H9 (cell line): ENCODE measurements around the gene PXT1. TPM values are rescaled to one million over a fixed set of nuclear protein-coding genes. Genes with fewer than 3 reads are reported as not detected.

Source experiments
- DNase-seq: peaks from one replicate; pipeline ENCODE4 v3.0.0-alpha.2; 2017
- H2AFZ ChIP-seq: one replicate; pipeline ENCODE4 v1.6.1; 2013; ENCODE audit warnings: mild to moderate bottlenecking, low read length, control low read depth, moderate library complexity
- H2AK5ac ChIP-seq: 2 replicates; pipeline ENCODE4 v1.6.1; 2013; ENCODE audit warnings: low read length, control low read depth, mixed read lengths; ENCODE audit not compliant: insufficient read length
- H2BK120ac ChIP-seq: one replicate; pipeline ENCODE4 v1.6.1; 2013; ENCODE audit warnings: low read depth, mild to moderate bottlenecking, low read length, control low read depth, inconsistent platforms; ENCODE audit not compliant: poor library complexity, severe bottlenecking
- H2BK12ac ChIP-seq: 2 replicates; pipeline ENCODE4 v1.6.1; 2013; ENCODE audit warnings: low read length, control low read depth, mixed read lengths, low read depth; ENCODE audit not compliant: insufficient read length
- H2BK15ac ChIP-seq: 2 replicates; pipeline ENCODE4 v1.6.1; 2013; ENCODE audit warnings: low read depth, low read length, control low read depth
- H2BK20ac ChIP-seq: one replicate; pipeline ENCODE4 v1.6.1; 2013; ENCODE audit warnings: low read depth, mild to moderate bottlenecking, low read length, control low read depth, inconsistent platforms; ENCODE audit not compliant: poor library complexity, severe bottlenecking
- H2BK5ac ChIP-seq: 2 replicates; pipeline ENCODE4 v1.6.1; 2013; ENCODE audit warnings: low read length, control low read depth, mixed read lengths; ENCODE audit not compliant: insufficient read length
- H3K14ac ChIP-seq: 2 replicates; pipeline ENCODE4 v1.6.1; 2013; ENCODE audit warnings: low read length, control low read depth; ENCODE audit not compliant: insufficient read depth
- H3K18ac ChIP-seq: 2 replicates; pipeline ENCODE4 v1.6.1; 2013; ENCODE audit warnings: low read depth, mild to moderate bottlenecking, mixed read lengths, low read length, control low read depth; ENCODE audit not compliant: insufficient read length
- H3K23ac ChIP-seq: 2 replicates; pipeline ENCODE4 v1.6.1; 2013; ENCODE audit warnings: low read length, control low read depth, mixed read lengths, low read depth; ENCODE audit not compliant: insufficient read length
- H3K23me2 ChIP-seq: 2 replicates; pipeline ENCODE4 v1.6.1; 2013; ENCODE audit warnings: low read depth, mild to moderate bottlenecking, mixed read lengths, low read length, control low read depth; ENCODE audit not compliant: insufficient read length, poor library complexity, severe bottlenecking
- H3K27ac ChIP-seq: 2 replicates; pipeline ENCODE4 v1.5.1; 2013; ENCODE audit warnings: low read length, control low read depth, mixed read lengths, low read depth; ENCODE audit not compliant: insufficient read length
- H3K27me3 ChIP-seq: 2 replicates; pipeline ENCODE4 v1.6.1; 2013; ENCODE audit warnings: low read length, control low read depth, inconsistent platforms; ENCODE audit not compliant: insufficient read depth
- H3K4ac ChIP-seq: 2 replicates; pipeline ENCODE4 v1.6.1; 2013; ENCODE audit warnings: low read depth, mild to moderate bottlenecking, control low read depth, inconsistent platforms, low read length, moderate library complexity
- H3K4me1 ChIP-seq: 2 replicates; pipeline ENCODE4 v1.6.1; 2013; ENCODE audit warnings: low read length, control low read depth, inconsistent platforms; ENCODE audit not compliant: insufficient read depth
- H3K4me2 ChIP-seq: 2 replicates; pipeline ENCODE4 v1.6.1; 2013; ENCODE audit warnings: low read length, control low read depth, mixed read lengths; ENCODE audit not compliant: insufficient read length, insufficient read depth
- H3K56ac ChIP-seq: 2 replicates; pipeline ENCODE4 v1.6.1; 2013; ENCODE audit warnings: low read depth, mild to moderate bottlenecking, mixed read lengths, low read length, control low read depth; ENCODE audit not compliant: insufficient read length
- H3K79me1 ChIP-seq: 2 replicates; pipeline ENCODE4 v1.6.1; 2013; ENCODE audit warnings: low read depth, mild to moderate bottlenecking, moderate library complexity, low read length, control low read depth, inconsistent platforms; ENCODE audit not compliant: insufficient read depth, poor library complexity, severe bottlenecking
- H3K79me2 ChIP-seq: 2 replicates; pipeline ENCODE4 v1.6.1; 2013; ENCODE audit warnings: low read length, control low read depth, inconsistent platforms; ENCODE audit not compliant: insufficient read depth
- H3K9ac ChIP-seq: 2 replicates; pipeline ENCODE4 v1.6.1; 2013; ENCODE audit warnings: low read length, control low read depth, mixed read lengths; ENCODE audit not compliant: insufficient read length; ENCODE audit errors: extremely low read depth
- H3K9me3 ChIP-seq: one replicate; pipeline ENCODE4 v1.6.1; 2013; ENCODE audit warnings: low read depth, low read length, inconsistent platforms; ENCODE audit not compliant: control insufficient read depth
- H3T11ph ChIP-seq: one replicate; pipeline ENCODE4 v1.6.1; 2013; ENCODE audit warnings: mild to moderate bottlenecking, low read length, control low read depth, inconsistent platforms
- H4K20me1 ChIP-seq: one replicate; pipeline ENCODE4 v1.6.1; 2013; ENCODE audit not compliant: control insufficient read depth, insufficient read length, insufficient read depth
- H4K5ac ChIP-seq: 2 replicates; pipeline ENCODE4 v1.6.1; 2013; ENCODE audit warnings: low read depth, mild to moderate bottlenecking, mixed read lengths, low read length, control low read depth; ENCODE audit not compliant: insufficient read length
- H4K8ac ChIP-seq: replicated peaks from 2 replicates; pipeline ENCODE4 v1.6.1; 2013; ENCODE audit warnings: low read length, control low read depth, mixed read lengths, low read depth; ENCODE audit not compliant: insufficient read length
- H4K91ac ChIP-seq: 2 replicates; pipeline ENCODE4 v1.6.1; 2013; ENCODE audit warnings: low read depth, mild to moderate bottlenecking, moderate library complexity, mixed read lengths, low read length, control low read depth; ENCODE audit not compliant: insufficient read length
- H3K27ac Mint-ChIP-seq, 3 experiments: 2 replicates in 2 of 3; 3 replicates in 1 of 3; pipeline ENCODE4 v1.8.0; 2020 to 2021; ENCODE audit warnings: mixed read lengths in 3 of 3, mild to moderate bottlenecking in 1 of 3, moderate library complexity in 1 of 3
- H3K27me3 Mint-ChIP-seq: 2 replicates; pipeline ENCODE4 v1.8.0; 2021; ENCODE audit warnings: low read depth, mild to moderate bottlenecking, moderate library complexity, mixed read lengths
- H3K36me3 Mint-ChIP-seq, 3 experiments: 2 replicates in 2 of 3; 3 replicates in 1 of 3; pipeline ENCODE4 v1.8.0; 2020 to 2021; ENCODE audit warnings: low read depth in 3 of 3, mixed read lengths in 3 of 3; ENCODE audit not compliant: insufficient read depth in 1 of 3
- H3K4me1 Mint-ChIP-seq, 2 experiments: 2 replicates each; pipeline ENCODE4 v1.8.0; 2020; ENCODE audit warnings: mixed read lengths in 2 of 2
- H3K4me3 Mint-ChIP-seq, 2 experiments: 2 replicates in 1 of 2; 3 replicates in 1 of 2; pipeline ENCODE4 v1.8.0; 2020 to 2021; ENCODE audit warnings: mild to moderate bottlenecking in 2 of 2, mixed read lengths in 2 of 2, moderate library complexity in 1 of 2
- H3K9me3 Mint-ChIP-seq, 2 experiments: 2 replicates in 1 of 2; 3 replicates in 1 of 2; pipeline ENCODE4 v1.8.0; 2020; ENCODE audit warnings: mild to moderate bottlenecking in 2 of 2, mixed read lengths in 2 of 2, moderate library complexity in 1 of 2
- CTCF ChIP-seq: fragments of 200-600 bp; sonication (generic); conservative IDR thresholded peaks from 3 replicates; pipeline ENCODE4 v1.8.0; 2021; ENCODE audit warnings: antibody characterized with exemption, mild to moderate bottlenecking
- WGBS: extraction: QIAGEN DNeasy Blood & Tissue Kit; methylation state at CpG from one replicate; pipeline ENCODE4 v1.1.7; 2013; ENCODE audit warnings: missing lambda C conversion rate, low lambda C conversion rate, mixed read lengths; ENCODE audit not compliant: insufficient read length; ENCODE audit errors: extremely low coverage; 5-methylcytosine and 5-hydroxymethylcytosine counted together
- total RNA-seq: library from RNA; stranded (reverse); gene quantifications from 2 replicates; pipeline ENCODE4 v1.2.1, GENCODE V29; 2021

PXT1 gene
- total RNA-seq, 1 experiment from 2014 or later, result not detected

- H3K9me3 Mint-ChIP-seq, result no peaks in the 10 kb centered on the region; a peak in 1 of 5 replicates
- Histone ChIP-seq H3K23me2 (no peaks in the 10 kb centered on the region), H2BK15ac (no peak overlapping the region), H4K8ac (no peak overlapping the region), H2BK12ac (no peak overlapping the region), H4K20me1 (no peaks in the 10 kb centered on the region), H3K56ac (no peak overlapping the region), H2BK5ac (no peak overlapping the region), H3K79me2 (no peaks in the 10 kb centered on the region), H4K91ac (no peak overlapping the region), H2AK5ac (no peak overlapping the region), H2BK20ac (no peak overlapping the region), H3K4ac (no peak overlapping the region), H3K9me3 (no peaks in the 10 kb centered on the region), H2AFZ (no peak overlapping the region), H3K4me2 (no peak overlapping the region), H3K9ac (no peak overlapping the region), H3K23ac (no peak overlapping the region), H3K27ac (no peak overlapping the region), H2BK120ac (no peak overlapping the region), H3K18ac (no peak overlapping the region), H3K27me3 (no peaks in the 10 kb centered on the region), H3T11ph (no peak overlapping the region), H4K5ac (no peak overlapping the region), H3K79me1 (no peaks in the 10 kb centered on the region), H3K14ac (no peak overlapping the region), H3K4me1 (no peaks in the 10 kb centered on the region)
- no peak for DNase-seq
- no peak overlapping the region for H3K27ac Mint-ChIP-seq
- H3K4me3 Mint-ChIP-seq, result no peak overlapping the region
- WGBS, result no CpG with 5 or more reads among the region's 3 CpGs
- no peak for TF ChIP-seq CTCF
- H3K4me1 Mint-ChIP-seq, result no peaks in the 10 kb centered on the region
- H3K27me3 Mint-ChIP-seq, result peaks cover 2% of the 10 kb centered on the region; the same call in 1 of the 2 replicates
- H3K36me3 Mint-ChIP-seq, result no peaks in the 10 kb centered on the region
Observed at GRCh38 chr6:36402481-36402880, 40.2 kb downstream of the PXT1 start.
